Effector CD8-positive, alpha-beta T cell (primary cell): ENCODE data around the gene RBM12.

ENCODE experiments used
- DNase-seq: peaks from one replicate; lab custom pipeline; 2025; lab: John Stamatoyannopoulos, UW

Gene RBM12

GRCh38 chr20:35625584-35626385 is 38.9 kb downstream of the RBM12 start:
- DNase-seq, result no peak

DNA sequence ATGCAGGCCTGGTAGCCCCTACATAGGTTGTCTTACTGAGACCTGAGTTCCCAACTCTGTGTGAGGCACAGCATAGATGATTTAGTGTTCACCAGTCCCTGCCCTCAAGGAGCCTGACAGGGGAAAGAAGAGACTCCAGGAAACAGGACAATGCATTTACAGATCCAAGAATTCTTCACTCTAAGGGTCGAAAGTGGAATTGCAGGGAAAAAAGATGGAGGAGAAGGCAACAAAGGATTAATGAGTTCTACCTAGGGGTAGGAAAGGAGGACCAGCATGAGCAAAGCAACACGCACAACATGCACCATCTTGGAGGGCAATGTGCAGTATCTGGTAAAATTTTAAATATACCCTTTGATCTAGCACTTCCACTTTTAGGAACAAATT is 43.1 kb downstream of the RBM12 start:
- DNase-seq, result no peak

DNA sequence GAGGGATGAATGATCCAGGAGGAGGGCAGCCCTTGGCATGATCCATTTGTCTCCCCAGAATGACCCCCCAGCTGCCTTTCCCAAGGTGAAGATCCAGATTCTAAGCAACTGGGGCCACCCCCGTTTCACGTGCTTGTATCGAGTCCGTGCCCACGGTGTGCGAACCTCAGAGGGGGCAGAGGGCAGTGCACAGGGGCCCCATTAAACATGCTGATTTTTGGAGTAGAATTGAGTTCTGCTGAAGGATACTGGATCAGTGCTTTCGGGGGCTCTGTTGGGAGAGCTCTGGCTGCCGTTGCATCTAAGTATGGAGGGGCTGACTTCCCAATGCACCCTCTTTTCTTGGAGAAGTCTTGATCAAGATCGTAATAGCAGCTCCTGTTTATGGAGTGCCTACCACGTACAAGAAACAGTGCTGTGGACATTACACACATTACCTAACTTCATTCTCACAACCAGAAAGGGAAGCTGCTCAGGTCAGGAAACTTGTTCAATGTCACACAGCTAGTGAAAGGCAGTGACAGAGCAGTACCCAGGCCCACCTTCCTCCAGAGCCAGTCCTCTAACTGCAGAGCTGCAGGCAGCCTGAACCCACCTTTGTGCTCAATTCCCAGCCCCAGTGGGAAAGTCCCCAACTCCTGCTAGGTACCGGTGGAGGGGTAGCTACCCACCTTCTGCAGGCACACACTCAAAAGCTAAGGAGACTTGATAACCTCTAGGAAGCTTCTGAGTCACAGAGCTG is 43.7 kb downstream of the RBM12 start:
- DNase-seq, result no peak

DNA sequence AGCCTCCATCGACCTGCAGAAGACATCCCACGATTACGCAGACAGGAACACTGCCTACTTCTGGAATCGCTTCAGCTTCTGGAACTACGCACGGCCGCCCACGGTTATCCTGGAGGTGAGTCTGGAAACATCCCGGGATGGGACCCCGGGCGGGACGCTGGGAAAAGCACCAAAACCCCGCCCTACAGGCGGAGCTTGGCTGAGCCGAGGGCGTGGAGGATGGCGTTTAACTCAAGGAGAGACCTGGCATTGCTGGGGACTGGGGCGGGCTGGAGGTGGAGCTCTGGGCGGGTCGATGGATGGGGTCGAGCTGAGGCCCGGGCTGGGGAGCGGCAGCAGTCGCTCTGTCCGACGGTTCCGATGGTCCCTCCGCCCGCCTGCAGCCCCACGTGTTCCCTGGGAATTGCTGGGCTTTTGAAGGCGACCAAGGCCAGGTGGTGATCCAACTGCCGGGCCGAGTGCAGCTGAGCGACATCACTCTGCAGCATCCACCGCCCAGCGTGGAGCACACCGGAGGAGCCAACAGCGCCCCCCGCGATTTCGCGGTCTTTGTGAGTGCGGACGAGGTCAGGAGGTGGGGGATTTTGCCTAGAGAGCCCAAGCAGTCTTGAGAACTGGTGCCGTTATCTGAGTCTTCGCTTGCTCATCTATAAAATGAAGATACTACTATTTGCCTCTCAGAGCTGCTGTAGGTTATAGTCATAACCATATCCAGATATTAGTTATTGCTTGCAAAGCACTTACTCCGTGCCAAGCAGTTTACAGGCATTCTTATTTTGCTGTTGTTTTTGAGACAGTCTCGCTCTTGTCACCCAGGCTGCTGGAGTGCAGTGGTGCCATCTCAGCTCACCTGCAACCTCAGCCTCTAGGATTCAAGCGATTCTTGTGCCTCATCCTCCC is 45.3 kb downstream of the RBM12 start:
- peak; percentile 54 for DNase-seq

DNA sequence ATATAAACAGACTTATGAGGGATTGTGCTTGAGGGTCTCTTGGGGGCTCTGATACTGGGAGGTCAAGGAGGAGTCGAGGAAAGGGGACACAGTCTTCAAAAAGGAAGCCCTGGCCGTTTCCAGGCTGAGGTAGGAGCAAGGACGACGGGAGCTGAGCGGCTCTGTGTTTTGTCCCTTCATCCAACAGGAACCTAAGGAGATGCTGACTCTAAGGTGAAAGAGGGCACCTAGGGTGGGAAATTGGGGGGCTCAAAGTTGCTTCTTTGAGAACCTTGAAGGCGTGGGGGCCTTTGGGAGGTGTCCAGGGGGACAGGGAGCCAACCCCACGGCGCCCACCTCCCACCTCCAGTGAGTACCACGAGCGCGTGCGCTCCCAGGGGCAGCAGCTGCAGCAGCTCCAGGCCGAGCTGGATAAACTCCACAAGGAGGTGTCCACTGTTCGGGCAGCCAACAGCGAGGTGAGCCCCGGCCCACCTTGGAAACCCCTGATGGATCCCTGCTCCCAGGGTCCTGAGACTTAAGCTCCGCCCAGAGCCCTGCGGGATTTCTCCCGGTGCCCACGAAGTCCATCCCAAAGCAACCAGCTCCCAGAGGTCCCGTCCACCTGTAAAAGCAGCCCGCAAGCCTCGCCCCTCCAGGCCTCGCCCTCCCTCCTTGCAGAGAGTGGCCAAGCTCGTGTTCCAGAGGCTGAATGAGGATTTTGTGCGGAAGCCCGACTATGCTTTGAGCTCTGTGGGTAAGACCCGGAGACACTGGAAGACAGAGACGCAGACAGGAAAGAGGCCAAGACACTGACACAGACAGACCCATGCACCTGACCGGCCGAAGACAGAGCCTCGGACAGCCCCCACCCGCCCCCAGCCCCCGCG is 46.2 kb downstream of the RBM12 start:
- DNase-seq, result no peak

DNA sequence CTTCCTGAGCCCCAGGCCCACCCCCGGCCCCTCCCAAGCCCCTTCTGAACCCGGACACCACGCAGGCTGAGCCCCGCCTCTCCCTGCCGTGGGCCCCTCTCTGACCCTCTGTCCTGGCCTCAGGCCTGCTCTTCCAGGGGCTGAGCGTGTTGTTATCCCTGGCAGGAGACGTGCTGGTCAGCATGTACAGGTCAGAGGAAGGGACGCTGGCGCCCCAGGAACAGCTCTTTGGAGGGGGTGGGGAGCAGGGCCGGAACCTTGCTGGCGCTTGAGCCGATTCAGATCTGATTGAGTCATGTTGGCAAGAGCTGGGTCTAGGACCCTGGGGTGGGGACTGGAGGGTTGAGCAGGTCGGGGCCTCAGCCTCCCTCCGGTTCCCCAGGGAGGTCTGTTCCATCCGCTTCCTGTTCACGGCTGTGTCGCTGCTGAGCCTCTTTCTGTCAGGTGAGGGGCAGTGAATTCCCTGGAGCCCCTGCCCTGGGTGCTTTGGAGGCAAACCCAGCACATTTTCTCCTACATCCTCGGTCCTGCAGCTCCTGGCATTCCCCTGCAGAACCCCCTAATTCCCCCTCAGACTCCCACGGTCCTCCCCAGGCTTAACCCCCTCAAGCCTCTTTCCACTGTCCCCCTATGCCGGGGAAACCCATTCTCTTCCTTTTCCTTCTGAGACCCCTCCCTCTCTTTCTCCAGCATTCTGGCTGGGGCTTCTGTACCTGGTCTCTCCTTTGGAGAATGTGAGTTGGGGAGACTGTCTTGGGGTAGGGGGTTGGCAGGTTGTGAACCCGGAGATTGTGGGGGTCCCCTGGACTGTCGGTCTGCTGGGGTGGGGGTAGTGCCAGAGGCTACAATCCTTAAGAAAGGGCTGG is 47.1 kb downstream of the RBM12 start:
- peak; percentile 18 for DNase-seq

- DNase-seq, result peak; percentile 51
Observed at GRCh38 chr20:35616465-35617396, 48.0 kb downstream of the RBM12 start.

- peak; percentile 99 for DNase-seq
Observed at GRCh38 chr20:35615667-35616464, 48.8 kb downstream of the RBM12 start, which contains the start of gene SPAG4. Gene SPAG4, plus strand, starts transcription at chr20:35615829. Its CDS starts 175 bp downstream, at chr20:35616004.

- DNase-seq, result no peak
Observed at GRCh38 chr20:35611482-35611881, 53.2 kb downstream of the RBM12 start.

DNA sequence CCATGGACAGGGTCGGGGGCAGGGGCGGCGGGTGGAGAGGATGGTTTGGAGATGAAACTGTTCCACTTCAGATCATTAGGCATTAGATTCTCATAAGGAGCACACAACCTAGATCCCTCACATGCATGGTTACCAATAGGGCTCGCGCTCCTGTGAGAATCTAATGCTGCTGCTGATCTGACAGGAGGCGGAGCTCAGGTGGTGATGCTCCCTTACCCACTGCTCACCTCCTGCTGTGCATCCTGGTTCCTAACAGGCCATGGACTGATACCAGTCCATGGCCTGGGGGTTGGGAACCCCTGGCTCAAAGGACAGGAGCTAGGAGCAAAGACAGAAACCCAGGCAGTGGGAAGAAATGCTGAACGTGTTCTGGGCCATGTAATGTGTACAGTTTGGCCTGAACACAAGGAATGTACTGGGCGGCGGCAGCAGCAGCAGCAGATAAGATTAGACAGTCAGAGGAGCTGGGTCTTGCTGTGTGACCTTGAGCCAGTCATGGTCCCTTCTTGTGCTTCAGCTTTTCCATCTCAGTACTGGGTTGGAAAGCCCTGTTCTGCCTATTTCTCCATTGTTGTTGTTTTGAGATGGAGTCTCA is 53.8 kb downstream of the RBM12 start:
- DNase-seq, result no peak

DNA sequence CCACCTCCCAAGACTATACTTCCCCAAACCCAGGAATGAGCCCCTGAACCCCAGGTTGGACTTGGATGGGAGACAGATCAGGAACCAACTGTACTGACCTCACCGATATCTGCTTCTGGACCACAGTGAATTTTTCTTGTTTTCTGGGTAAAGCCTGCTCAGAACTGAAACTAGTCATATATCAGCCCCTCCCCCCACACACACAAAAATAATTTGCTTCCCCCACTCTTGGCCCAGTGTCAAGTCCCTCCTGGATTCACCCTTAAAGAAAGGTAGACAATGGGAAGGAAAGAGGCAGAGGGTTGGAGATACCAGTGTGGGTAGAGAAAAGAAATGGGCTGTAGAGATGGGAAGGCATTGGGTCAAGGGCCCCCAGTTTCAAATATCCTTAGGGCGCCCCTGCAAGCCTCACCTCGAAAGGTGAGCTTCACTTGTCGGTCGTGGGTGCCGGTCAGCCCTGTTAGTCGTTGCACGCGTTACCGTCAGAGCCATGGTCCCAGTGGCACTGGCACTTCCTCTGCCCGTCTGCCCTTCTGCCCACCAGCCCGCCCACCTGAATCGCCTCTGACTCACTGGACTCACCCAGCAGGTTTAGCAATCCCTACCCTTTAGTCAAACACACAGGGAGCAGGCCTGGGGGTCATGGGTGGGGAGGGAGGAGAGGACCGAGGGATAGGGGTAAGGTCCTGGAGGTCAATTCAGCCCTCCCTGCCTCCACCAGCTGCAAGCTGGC is 57.5 kb downstream of the RBM12 start:
- no peak for DNase-seq

DNA sequence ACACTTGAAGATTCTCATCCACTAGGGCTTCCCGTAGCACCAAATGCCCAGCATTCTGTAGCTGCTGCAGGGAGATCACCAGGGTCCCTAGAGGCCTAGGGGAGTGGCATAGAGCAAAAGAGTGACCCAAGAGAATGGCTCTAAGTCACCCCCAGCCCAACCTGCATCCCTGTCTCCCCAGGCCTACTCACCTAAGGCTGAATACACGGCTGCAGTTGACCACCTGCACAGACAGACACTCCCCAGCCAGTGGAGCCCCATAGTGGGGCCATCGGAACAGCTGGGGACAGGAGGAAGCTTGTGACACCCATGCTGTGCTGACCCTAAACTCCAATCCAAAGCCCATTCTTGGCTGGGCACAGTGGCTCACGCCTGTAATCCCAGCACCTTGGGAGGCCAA is 58.6 kb downstream of the RBM12 start:
- DNase-seq, result no peak

GRCh38 chr20:35604449-35604747 is 60.3 kb downstream of the RBM12 start:
- DNase-seq, result no peak

DNA sequence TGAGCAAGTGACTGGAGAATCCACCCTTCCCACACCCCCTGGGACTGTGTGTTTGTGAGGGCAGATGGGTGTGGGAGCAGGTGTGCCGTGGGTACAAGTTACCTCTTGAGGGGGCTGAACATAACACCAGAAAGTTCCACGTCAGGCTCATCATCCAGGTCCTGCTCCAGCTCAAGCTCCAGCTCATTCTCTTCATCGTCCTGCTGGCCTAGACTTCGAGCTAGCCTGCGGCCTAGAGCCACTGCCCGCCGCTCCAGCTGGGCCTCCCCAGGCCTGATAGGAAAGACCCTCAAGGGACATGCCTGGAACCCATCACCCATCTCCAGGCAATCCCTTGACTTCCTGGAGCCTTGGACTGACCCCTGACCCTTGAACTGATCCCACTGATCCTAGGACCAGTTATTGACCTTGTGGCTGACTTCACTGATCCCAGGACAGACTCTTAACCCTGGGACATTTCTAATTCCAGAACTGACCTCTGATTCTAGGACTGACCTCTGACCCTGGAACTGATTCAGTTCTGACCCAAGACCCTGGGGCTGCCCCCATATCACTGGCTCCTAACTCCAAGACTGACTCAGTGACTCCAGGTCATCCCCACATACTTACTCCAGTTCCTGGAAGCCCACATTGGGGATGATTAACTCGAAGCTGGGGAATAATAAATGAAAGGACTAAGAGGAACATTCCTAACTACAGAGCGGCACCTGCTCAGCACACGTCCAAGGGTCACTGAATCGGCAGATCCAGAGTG is 60.8 kb downstream of the RBM12 start:
- no peak for DNase-seq

DNA sequence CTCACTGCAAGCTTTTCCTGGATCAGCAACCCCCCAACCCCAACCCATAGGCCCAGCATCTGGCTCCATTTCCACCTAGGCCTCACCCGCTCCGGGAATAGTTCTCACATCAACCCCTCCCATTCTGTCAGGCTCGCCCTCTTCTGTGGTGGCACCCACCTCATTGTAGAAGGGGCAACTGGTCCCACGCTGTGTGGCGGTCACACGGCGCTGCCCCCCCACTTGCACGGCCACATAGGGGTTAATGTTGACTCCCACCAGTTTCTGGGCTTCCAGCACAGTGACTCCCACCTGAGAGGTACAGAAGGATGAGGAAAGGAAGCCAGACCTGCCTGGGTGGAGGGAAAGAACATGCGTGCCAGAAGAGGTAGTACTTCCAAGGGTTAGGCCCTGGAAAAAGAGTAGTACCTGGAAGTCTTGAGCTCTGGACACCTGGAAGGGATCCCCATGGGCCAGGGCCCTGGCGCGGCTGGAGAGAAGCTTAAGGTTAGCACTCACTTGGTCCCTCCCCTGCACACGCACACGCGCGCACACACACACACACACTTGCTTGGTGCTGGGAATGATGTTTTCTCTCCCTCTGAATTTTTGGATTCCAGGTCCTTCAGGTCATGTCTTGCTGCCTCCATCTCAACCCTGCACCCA is 61.7 kb downstream of the RBM12 start:
- no peak for DNase-seq

DNA sequence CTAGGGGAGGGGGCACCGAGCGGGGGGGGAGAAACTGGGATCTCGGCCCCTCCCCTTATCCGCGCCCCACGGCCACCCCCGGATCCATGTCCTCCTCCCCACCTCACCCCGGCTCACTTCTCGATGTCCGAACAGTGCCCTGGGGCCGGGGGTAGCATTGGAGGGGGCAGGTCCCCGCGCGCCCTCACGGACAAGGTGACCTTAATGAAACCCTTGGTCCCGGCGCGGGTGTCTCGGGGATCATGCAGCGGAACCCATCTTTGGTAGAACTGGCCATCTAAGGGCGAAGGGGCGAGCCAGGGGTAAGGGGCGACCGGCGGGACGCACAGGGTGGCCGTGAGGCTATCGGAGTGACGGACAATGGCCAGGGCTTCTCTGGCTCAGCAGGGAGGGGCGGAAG is 62.7 kb downstream of the RBM12 start:
- no peak for DNase-seq
